ENCODE measurements around the gene HOMER2. TPM values are rescaled to one million over a fixed set of nuclear protein-coding genes. Genes with fewer than 3 reads are reported as not detected.

HOMER2 gene
- total and polyA plus RNA-seq, 2 donors (not counting 3 experiments of a cell fraction or from before 2014, with no cell fraction given), result 0.60 to 0.68 TPM

DNA sequence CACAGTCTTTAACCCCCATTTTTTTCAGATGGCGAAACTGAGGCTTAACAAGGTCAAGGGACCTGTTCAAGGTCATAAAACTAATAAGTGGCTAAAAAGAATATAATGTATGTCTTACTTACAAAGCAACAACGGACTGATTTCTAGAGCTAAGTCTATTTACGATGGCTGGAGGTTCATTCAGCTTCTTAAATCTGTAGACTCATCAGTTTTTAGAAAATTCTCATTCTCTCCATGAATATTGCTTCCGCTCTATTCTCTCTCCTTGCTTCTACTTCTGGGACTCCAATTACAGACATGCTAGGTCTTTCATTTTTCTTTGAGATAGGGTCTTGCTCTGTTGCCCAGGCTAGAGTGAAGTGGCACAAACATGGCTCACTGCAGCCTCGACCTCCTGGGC is 74.2 kb downstream of the HOMER2 start:
- no peak overlapping the region for H3K4me3 ChIP-seq (replicated peaks in 1 of 3; ENCODE audit: insufficient read depth in 1 of 3, low read depth in 1 of 3, low read length in 3 of 3)
- ChIA-PET POLR2A (no interaction called here), CTCF (no interaction called here)
- H3K9me1 ChIP-seq (replicated peaks; ENCODE audit: control insufficient read depth, extremely low read depth, insufficient read depth, low read length), result no peaks in the 10 kb centered on the region
- no peaks in the 10 kb centered on the region for H3K9me3 ChIP-seq (replicated peaks; ENCODE audit: control insufficient read depth, insufficient read depth, low read length)
- no peak overlapping the region for H3K9ac ChIP-seq (replicated peaks; ENCODE audit: extremely low read depth, insufficient read depth, low read length)
- H3K36me3 ChIP-seq (ENCODE audit: control insufficient read depth in 2 of 2, extremely low read depth in 1 of 2, insufficient read depth in 2 of 2, low read length in 2 of 2), result no peaks in the 10 kb centered on the region
- no peak overlapping the region for H2AFZ ChIP-seq (ENCODE audit: low read depth, low read length)
- no peak overlapping the region for H3K27ac ChIP-seq (ENCODE audit: insufficient read depth, low read depth, low read length)
- no peaks in the 10 kb centered on the region for H3K4me1 ChIP-seq (ENCODE audit: control insufficient read depth, extremely low read depth, insufficient read depth, low read length)
- DNase-seq (ENCODE audit: low read depth, low spot score) (no peak), FAIRE-seq (no peak)
- dilution Hi-C loops (cut with MboI; ENCODE audit: extremely low pct_ligation_motif_present, low sequenced_read_pairs), result no loop called here
- H3K27me3 ChIP-seq (ENCODE audit: control insufficient read depth in 2 of 2, insufficient read depth in 2 of 2, low read length in 2 of 2), result no peaks in the 10 kb centered on the region
- no TSS peak for BruUV-seq (replicated peaks)
- intact Hi-C loops (cut with micrococcal nuclease), result no loop called here
- no peak for TF ChIP-seq POLR2A (IDR thresholded peaks at IDR 0.05; ENCODE audit: low read depth, low read length)
- TF ChIP-seq MYC (IDR thresholded peaks at IDR 0.05; ENCODE audit: low read depth, low read length), result no peak
- no peak for TF ChIP-seq JUN (IDR thresholded peaks at IDR 0.05; ENCODE audit: borderline replicate concordance, insufficient read depth, insufficient read length, low read depth)
- no peak overlapping the region for H3K4me2 ChIP-seq (ENCODE audit: insufficient read depth, low read length)
- H4K20me1 ChIP-seq (replicated peaks; ENCODE audit: control insufficient read depth, extremely low read depth, insufficient read depth, low read length), result no peaks in the 10 kb centered on the region
- no peaks in the 10 kb centered on the region for H3K79me2 ChIP-seq (ENCODE audit: control insufficient read depth, insufficient read depth, low read length)

DNA sequence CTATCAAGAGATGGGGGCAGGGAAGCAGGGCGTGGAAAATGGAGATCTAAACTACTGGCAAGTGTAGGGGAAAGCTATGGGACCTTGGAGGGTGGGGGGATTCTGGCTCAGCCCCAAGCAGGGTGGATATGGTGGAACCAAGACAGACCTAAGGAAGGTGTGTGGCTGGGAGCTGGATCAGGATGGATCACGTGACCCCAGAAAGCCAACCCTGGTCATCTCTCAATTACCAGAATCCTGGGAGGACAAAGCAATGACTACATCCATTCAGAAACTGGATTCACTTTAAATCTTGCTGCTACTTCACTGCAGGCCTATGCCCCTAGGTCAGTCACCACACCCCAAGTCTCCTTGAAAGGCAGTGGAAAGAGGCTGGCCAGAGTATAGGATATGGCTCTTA is 74.7 kb downstream of the HOMER2 start:
- FAIRE-seq, result no peak

More for the DNA sequence above, 74.7 kb downstream of the HOMER2 start:
- H2AFZ ChIP-seq (ENCODE audit: low read depth, low read length), result no peak overlapping the region
- no peaks in the 10 kb centered on the region for H3K9me3 ChIP-seq (replicated peaks; ENCODE audit: control insufficient read depth, insufficient read depth, low read length)
- no peaks in the 10 kb centered on the region for H3K79me2 ChIP-seq (ENCODE audit: control insufficient read depth, insufficient read depth, low read length)
- H4K20me1 ChIP-seq (replicated peaks; ENCODE audit: control insufficient read depth, extremely low read depth, insufficient read depth, low read length), result no peaks in the 10 kb centered on the region
- H3K36me3 ChIP-seq (ENCODE audit: control insufficient read depth in 2 of 2, extremely low read depth in 1 of 2, insufficient read depth in 2 of 2, low read length in 2 of 2), result no peaks in the 10 kb centered on the region
- H3K9me1 ChIP-seq (replicated peaks; ENCODE audit: control insufficient read depth, extremely low read depth, insufficient read depth, low read length), result no peaks in the 10 kb centered on the region
- H3K4me3 ChIP-seq (replicated peaks in 1 of 3; ENCODE audit: insufficient read depth in 1 of 3, low read depth in 1 of 3, low read length in 3 of 3), result no peak overlapping the region
- ChIA-PET CTCF (no interaction called here), POLR2A (no interaction called here)
- intact Hi-C loops (cut with micrococcal nuclease), result no loop called here
- H3K4me2 ChIP-seq (ENCODE audit: insufficient read depth, low read length), result no peak overlapping the region
- H3K27me3 ChIP-seq (ENCODE audit: control insufficient read depth in 2 of 2, insufficient read depth in 2 of 2, low read length in 2 of 2), result no peaks in the 10 kb centered on the region
- no peak for DNase-seq (ENCODE audit: low read depth, low spot score)
- no peak overlapping the region for H3K27ac ChIP-seq (ENCODE audit: insufficient read depth, low read depth, low read length)
- no peaks in the 10 kb centered on the region for H3K4me1 ChIP-seq (ENCODE audit: control insufficient read depth, extremely low read depth, insufficient read depth, low read length)
- BruUV-seq (replicated peaks), result no TSS peak
- dilution Hi-C loops (cut with MboI; ENCODE audit: extremely low pct_ligation_motif_present, low sequenced_read_pairs), result no loop called here
- H3K9ac ChIP-seq (replicated peaks; ENCODE audit: extremely low read depth, insufficient read depth, low read length), result no peak overlapping the region
- TF ChIP-seq FOS (IDR thresholded peaks at IDR 0.05; ENCODE audit: borderline replicate concordance, insufficient read depth, low read length) (no peak), JUN (IDR thresholded peaks at IDR 0.05; ENCODE audit: borderline replicate concordance, insufficient read depth, insufficient read length, low read depth) (no peak), POLR2AphosphoS5 (IDR thresholded peaks at IDR 0.05; ENCODE audit: insufficient read depth, low read depth, low read length) (no peak), POLR2A (IDR thresholded peaks at IDR 0.05; ENCODE audit: low read depth, low read length) (no peak), GATA2 (IDR thresholded peaks at IDR 0.05; ENCODE audit: insufficient read depth, insufficient read length, low read depth, low read length) (no peak), MYC (IDR thresholded peaks at IDR 0.05; ENCODE audit: low read depth, low read length) (no peak), EZH2 (IDR thresholded peaks at IDR 0.05; ENCODE audit: borderline replicate concordance, low read depth, low read length, severe bottlenecking) (no peak)
- TF ChIP-seq, protein P1, sequence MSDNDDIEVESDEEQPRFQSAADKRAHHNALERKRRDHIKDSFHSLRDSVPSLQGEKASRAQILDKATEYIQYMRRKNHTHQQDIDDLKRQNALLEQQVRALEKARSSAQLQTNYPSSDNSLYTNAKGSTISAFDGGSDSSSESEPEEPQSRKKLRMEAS (IDR thresholded peaks at IDR 0.05; ENCODE audit: insufficient read depth, insufficient read length), result no peak

All from endothelial cell of umbilical vein (primary cell).